DMS 273 (cell line): Measurements from ENCODE around the gene ARFGEF2.
"Not testable (repeated sequence)": the region's sequence is repeated elsewhere in the genome, so short reads cannot be mapped to it uniquely, and the experiment has no call there.

ENCODE experiments used
- DNase-seq: peaks from one replicate; lab custom pipeline; 2025; ENCODE audit not compliant: unreplicated experiment; lab: John Stamatoyannopoulos, UW

ARFGEF2 gene

GRCh38 chr20:48921168-48921882 is at the start of gene ARFGEF2:
ARFGEF2 (plus strand) TSS chr20:48921711; CDS start chr20:48921890, 179 bp downstream.
- DNase-seq = peak; percentile 98

- DNase-seq = peak; percentile 52
Observed at GRCh38 chr20:48875233-48875913, 46.1 kb upstream of the ARFGEF2 start.

GRCh38 chr20:48875914-48876240 is 45.6 kb upstream of the ARFGEF2 start:
- peak; percentile 93 for DNase-seq

GRCh38 chr20:48877304-48877703 is 44.2 kb upstream of the ARFGEF2 start:
- no peak for DNase-seq

- DNase-seq = no peak
Observed at GRCh38 chr20:48878534-48879248, 42.8 kb upstream of the ARFGEF2 start.

- DNase-seq = peak; percentile 35
Observed at GRCh38 chr20:48879612-48880245, 41.8 kb upstream of the ARFGEF2 start.

- DNase-seq = no peak
Observed at GRCh38 chr20:48880331-48880730, 41.2 kb upstream of the ARFGEF2 start.

GRCh38 chr20:48880981-48881657 is 40.4 kb upstream of the ARFGEF2 start:
- DNase-seq = no peak

GRCh38 chr20:48885237-48885636 is 36.3 kb upstream of the ARFGEF2 start:
- DNase-seq = no peak

- no peak for DNase-seq
Observed at GRCh38 chr20:48886194-48886593, 35.3 kb upstream of the ARFGEF2 start.

- no peak for DNase-seq
Observed at GRCh38 chr20:48886811-48887210, 34.7 kb upstream of the ARFGEF2 start.

- DNase-seq = not testable (repeated sequence)
Observed at GRCh38 chr20:48888517-48888916, 33.0 kb upstream of the ARFGEF2 start.

GRCh38 chr20:48889140-48889790 is 32.2 kb upstream of the ARFGEF2 start:
- DNase-seq = peak; percentile 55

GRCh38 chr20:48891235-48892048 is 30.1 kb upstream of the ARFGEF2 start:
- DNase-seq = no peak

GRCh38 chr20:48892049-48892470 is 29.5 kb upstream of the ARFGEF2 start:
- DNase-seq = no peak

GRCh38 chr20:48892891-48893290 is 28.6 kb upstream of the ARFGEF2 start:
- peak; percentile 97 for DNase-seq

GRCh38 chr20:48893374-48893773 is 28.1 kb upstream of the ARFGEF2 start:
- DNase-seq = no peak

GRCh38 chr20:48897305-48898010 is 24.1 kb upstream of the ARFGEF2 start:
- DNase-seq = peak; percentile 51

- DNase-seq = no peak
Observed at GRCh38 chr20:48898210-48898609, 23.3 kb upstream of the ARFGEF2 start.
